IPS-18c (cell line): Measurements from ENCODE around the gene HINT2.

ENCODE experiments used
- H3K4me3 ChIP-seq: 2 replicates; pipeline ENCODE4 v1.7.0; 2013; ENCODE audit warnings: low read depth, mild to moderate bottlenecking, low read length, moderate library complexity; ENCODE audit not compliant: insufficient read depth
- H3K9me3 ChIP-seq: one replicate; pipeline ENCODE4 v1.6.1; 2013; ENCODE audit warnings: mild to moderate bottlenecking, low read length, moderate library complexity; ENCODE audit not compliant: control insufficient read depth, insufficient read depth

Gene HINT2

DNA sequence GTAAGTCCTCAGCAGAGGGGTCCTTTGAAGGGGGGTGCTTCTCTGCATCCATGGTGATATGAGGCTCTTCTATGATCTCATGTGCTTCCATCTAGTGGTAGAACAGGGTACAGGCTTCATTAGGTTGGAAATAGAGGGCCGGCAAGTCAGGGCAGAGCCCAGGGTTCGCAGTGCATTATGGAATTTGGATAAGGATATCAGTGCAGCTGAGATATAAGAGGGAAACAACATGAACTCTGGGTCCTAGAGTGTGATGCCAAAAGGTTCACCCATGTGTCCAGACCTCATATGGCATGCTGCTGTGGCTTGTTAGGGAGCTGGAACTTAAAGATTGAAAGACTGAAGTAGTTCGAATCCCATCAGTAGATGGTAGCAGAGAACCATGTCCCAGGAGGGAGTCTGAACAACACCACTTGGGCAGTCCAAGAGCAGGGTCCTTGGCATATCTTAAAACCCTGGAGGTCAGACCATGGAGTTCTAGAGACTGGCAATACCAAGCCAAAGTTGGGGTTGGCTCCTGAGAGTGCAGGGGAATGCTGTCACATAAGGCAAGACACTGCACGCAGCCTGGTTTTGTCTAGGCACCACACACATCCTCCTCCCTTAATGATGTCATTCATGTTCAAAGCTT, 11.3 kb upstream of the HINT2 start:
- Histone ChIP-seq H3K9me3 (no peaks in the 10 kb centered on the region), H3K4me3 (no peak overlapping the region)

- H3K9me3 ChIP-seq, result no peaks in the 10 kb centered on the region
- H3K4me3 ChIP-seq, result no peak overlapping the region
Measured at GRCh38 chr9:35822926-35823325, 8.1 kb upstream of the HINT2 start.

GRCh38 chr9:35820076-35820475, 5.2 kb upstream of the HINT2 start:
- H3K9me3 ChIP-seq, result no peaks in the 10 kb centered on the region
- H3K4me3 ChIP-seq, result no peak overlapping the region

DNA sequence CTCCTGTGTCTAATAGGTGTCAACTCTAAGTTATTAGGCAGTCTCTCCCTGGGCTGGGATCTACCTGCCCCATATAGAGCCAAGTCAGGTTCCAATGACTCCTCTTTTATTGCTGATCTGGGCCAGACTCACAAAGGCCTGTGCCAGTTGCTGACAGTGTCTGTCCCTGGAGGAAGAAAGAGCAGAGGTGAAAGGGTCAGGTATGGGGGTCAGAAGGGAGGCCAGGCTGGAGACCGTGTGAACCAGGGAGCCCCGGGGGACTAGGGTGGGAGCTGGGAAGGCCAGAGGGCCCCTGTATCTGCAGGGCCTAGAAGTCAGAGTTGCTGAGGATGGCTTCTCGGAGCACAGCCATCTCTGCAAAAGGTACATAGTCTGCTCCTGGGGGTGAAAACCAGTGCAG, 3.5 kb upstream of the HINT2 start:
- H3K9me3 ChIP-seq, result no peaks in the 10 kb centered on the region
- no peak overlapping the region for H3K4me3 ChIP-seq

DNA sequence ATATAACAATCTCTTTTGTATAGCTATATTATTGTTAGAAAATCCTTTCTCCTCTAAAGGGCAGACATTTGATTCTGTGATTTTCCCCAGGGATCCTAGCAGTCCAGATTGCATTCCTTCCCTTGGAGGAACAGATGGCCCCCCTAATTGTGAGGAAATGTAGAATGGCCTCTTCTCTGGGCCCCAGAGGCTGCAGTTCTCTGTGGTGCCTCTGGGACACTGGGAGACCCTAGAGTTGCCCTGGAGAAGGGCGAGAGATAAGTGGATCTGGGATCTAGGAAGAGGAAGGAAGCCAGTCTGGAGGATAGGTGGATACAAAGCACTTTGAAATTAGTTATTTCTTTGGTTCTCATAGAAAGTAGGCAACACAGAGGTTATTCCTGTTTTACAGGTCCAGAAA, 1.9 kb upstream of the HINT2 start:
- no peaks in the 10 kb centered on the region for H3K9me3 ChIP-seq
- H3K4me3 ChIP-seq, result no peak overlapping the region

GRCh38 chr9:35814106-35814840, 569 bp downstream of the HINT2 start:
- no peaks in the 10 kb centered on the region for H3K9me3 ChIP-seq

GRCh38 chr9:35813434-35814105, 1.3 kb downstream of the HINT2 start:
- Histone ChIP-seq H3K9me3 (no peaks in the 10 kb centered on the region), H3K4me3 (peak overlapping the region; percentile 94; the same call in 1 of the 2 replicates)

More at GRCh38 chr9:35814106-35814840, 569 bp downstream of the HINT2 start:
- peak overlapping the region; percentile 94 for H3K4me3 ChIP-seq

DNA sequence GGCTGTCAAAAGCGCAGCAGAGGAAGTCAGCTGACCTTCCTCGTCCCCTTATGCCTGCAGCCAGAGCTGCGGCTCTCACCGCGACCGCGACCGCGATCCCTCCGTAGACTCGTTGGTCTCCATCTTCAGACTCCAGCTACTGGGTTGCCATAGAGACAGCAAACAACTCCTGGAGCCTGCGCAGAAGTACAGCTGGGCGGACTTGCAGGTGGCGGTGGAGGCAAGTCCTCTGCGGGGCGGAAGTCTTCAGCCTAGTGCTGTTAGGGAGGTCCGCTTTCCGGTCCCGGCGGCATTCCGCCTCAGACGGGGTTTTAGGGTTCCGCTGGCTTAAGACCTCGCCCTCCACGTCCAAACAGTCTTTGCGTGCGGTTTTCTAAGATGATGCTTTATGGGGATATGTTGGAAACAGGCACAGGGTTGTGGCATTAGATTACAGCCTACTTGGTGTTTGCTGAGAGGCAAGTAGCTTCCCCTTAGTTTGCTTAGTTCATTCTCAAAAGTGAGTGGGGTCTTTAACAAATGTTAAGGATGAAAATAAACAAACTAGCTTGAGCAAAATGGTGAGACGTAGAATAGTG, 2.7 kb downstream of the HINT2 start, which contains the start of gene SPAG8:
Gene SPAG8 (minus strand): TSS at position 238 of the 578 bp plus-strand sequence. CDS start 115 bp downstream, at position 123.
- H3K4me3 ChIP-seq, result peak within 1 kb of the TSS; percentile 58
- no peaks in the 10 kb centered on the region for H3K9me3 ChIP-seq

GRCh38 chr9:35811381-35812024, 3.3 kb downstream of the HINT2 start:
- peak overlapping the region; percentile 58 for H3K4me3 ChIP-seq

DNA sequence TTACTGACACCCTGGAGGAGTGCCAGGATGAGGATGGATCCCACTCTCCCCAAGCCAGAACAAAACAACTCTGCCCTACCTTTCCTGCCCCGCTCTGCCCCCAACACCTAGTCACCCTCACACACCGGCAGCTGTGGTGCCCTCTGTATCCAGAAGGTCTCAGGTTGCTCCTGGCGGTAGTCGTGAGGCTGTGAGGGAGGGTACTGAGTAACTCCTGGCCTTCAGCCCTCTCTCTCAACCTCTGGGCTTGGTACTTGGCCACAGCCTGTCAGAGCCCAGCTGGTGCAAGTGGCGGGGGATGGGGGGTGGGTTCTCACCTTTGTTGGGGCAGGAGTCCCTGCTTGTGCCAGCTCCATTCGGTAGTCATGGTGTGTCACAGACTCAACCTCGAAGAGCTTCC, 4.7 kb downstream of the HINT2 start:
- Histone ChIP-seq H3K9me3 (no peaks in the 10 kb centered on the region), H3K4me3 (no peak overlapping the region)

More at GRCh38 chr9:35811381-35812024, 3.3 kb downstream of the HINT2 start:
- no peaks in the 10 kb centered on the region for H3K9me3 ChIP-seq

- Histone ChIP-seq H3K4me3 (no peak overlapping the region), H3K9me3 (no peaks in the 10 kb centered on the region)
Measured at GRCh38 chr9:35808433-35808832, 6.4 kb downstream of the HINT2 start.

DNA sequence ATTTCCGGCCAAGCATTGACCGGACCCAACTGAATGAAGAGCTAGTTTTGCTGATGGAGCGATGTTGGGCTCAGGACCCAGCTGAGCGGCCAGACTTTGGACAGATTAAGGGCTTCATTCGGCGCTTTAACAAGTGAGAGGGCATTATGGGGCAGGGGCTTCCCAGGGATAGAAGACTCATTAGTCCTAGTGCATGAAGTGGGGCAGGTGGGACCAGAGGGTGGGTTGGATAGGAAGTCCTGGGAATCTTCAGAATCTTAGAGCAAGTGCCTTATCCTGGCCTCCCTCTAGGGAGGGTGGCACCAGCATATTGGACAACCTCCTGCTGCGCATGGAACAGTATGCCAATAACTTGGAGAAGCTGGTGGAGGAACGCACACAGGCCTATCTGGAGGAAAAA, 8.7 kb downstream of the HINT2 start:
- no peak overlapping the region for H3K4me3 ChIP-seq

GRCh38 chr9:35801328-35802128, 13.3 kb downstream of the HINT2 start:
- Histone ChIP-seq H3K4me3 (no peak overlapping the region), H3K9me3 (no peaks in the 10 kb centered on the region)

More for the DNA sequence above, 8.7 kb downstream of the HINT2 start:
- H3K9me3 ChIP-seq, result no peaks in the 10 kb centered on the region

DNA sequence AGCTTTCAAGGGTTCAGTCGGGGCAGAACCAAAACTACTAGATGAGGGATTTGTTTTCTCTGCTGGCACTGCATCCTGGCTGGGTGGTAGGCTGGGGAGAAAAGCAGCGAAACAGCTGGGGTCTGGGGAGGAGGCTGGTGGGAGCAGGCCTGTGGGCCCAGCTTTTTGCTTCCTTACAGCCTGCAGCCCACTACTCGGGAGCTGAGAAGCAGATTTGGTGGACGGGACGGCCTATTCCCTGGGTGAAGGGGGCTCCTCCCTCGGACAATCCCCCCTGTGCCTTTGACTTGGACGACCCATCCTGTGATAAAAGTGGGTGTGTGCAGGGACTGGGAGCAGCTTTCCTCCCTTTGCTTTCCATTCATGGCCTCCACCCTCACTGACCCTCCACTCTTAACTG, 14.3 kb downstream of the HINT2 start:
- H3K4me3 ChIP-seq, result no peak overlapping the region
- H3K9me3 ChIP-seq, result no peaks in the 10 kb centered on the region

DNA sequence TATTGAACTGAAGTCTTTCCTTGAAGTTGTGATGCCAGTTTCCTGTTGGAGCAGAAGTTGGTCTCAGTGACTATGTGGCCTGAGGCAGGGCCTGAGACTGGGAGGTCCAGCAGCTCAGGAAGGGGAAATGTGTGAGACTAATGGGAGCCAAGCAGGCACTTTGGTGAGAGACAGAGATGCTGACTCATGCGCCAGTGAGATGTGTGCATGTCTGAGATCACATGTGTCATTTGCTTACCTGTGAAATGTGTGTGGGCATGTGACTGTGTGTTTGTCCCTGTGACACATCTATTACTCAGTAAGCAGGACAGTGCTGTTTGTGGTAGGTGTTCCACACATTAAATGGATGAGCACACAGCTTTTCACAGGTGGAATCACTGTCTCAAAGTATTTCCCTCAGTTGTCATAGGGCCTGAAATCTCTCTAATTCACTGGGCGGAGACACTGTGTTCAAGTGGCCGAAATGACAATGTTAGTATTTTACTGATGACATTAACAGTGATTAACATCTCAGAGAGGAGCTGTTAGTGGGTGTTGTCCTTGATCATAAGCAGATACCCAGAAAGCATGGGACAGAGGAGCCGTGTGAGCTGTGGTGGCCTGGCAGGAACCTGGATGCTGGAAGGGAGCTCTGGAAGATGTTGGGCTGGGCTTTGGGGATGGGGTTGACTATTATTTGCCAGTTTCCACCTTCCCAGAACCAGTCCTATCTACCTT, 16.0 kb downstream of the HINT2 start:
- H3K4me3 ChIP-seq, result no peak overlapping the region
- H3K9me3 ChIP-seq, result no peaks in the 10 kb centered on the region
